HG02571 (cell line): ENCODE measurements around the gene KRT77.
"Not testable (repeated sequence)": the region's sequence is repeated elsewhere in the genome, so short reads cannot be mapped to it uniquely, and the experiment has no call there.

Experiments
- ATAC-seq: cut with Tn5 transposase; IDR thresholded peaks from one replicate; pipeline ENCODE4 v1.9.1; 2021; ENCODE audit warnings: mild to moderate bottlenecking, moderate library complexity; ENCODE audit not compliant: unreplicated experiment

Gene KRT77

DNA sequence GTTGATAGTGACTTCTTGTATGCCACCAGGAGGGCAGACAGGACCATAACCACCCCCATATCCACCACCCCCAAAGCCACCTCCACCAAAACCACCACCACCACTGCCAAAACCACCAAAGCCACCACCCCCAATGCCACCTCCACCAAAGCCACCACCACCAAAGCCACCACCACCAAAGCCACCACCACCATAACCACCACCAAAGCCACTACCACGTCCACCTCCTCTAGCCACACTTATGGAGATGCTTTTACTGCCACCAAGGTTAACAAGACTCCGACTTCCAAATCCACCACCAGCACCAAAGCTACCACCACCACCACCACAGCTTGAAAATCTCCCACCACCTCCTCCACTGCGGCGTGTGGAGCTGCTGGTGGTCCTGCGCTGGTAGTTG lies 23.4 kb downstream of the KRT77 start:
- ATAC-seq = no peak

DNA sequence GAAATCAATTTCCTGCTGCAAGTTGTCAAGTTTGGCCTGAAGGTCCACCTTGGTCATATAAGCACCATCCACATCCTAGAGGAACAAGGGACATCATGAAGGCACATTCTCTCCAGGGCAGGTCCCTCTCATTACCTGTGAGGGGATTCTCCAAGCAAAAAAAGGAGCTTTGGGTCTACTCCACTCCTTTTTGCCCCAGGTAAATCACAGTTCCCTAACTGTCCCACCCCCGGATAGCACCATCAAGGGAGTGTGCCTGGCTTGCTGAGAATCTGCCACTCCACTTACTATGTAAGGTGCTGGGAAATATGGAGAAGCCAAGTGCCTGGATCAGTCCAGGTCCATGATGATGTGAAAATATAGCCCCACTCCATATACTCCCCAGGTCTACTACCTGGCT lies 25.7 kb downstream of the KRT77 start:
- no peak for ATAC-seq

DNA sequence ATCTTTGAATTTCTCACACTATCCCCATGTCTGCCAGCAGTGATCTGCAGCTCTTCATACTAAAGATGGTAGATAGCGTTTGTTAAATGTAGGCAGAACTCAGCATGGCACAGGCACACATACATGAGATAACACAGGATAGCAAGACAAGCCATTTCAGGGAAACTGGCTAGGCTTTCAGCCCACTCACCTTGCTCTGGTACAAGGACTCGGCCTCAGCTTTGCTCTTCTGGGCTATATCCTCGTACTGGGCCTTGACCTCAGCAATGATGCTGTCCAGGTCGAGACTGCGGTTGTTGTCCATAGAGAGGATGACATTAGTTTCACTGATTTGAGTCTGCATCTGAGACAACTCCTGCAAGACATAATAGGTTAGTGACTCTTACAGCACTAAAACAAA lies 26.2 kb downstream of the KRT77 start:
- no peak for ATAC-seq

DNA sequence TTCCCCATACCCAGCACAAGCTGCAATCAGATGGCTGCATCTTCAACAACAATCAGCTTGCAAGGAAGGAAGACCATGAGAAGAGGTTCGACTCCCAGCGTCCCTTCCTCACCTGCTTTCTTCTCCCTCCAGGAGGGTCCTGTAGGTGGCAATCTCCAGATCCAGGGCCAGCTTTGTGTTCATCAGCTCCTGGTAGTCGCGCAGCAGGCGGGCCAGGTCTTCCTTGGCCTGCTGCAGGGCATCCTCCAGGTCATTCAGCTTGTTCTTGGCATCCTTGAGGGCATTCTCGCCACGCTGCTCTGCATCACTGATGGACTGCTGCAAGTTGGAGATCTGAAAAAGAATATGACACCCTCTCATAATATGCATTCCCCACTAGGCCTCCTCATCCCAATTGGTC lies 27.2 kb downstream of the KRT77 start:
- ATAC-seq = no peak

DNA sequence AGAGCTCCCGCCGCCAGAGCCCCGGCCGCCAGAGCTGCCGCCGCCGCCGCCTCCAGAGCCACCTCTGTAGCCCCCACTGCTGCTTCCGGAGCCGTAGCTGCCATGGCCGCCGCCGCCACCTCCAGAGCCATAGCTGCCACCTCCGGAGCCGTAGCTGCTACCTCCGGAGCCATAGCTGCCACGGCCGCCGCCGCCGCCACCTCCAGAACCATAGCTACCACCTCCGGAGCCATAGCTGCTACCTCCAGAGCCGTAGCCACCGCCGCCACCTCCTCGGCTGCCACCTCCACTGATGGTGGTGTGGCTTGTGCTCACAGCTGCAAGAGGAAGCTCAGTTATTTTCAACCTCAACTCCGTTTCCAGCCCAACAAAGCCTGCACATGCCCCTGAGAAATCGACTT lies 28.0 kb downstream of the KRT77 start:
- ATAC-seq = no peak

GRCh38 chr12:52674433-52674775 lies 28.9 kb downstream of the KRT77 start:
- ATAC-seq = no peak

DNA sequence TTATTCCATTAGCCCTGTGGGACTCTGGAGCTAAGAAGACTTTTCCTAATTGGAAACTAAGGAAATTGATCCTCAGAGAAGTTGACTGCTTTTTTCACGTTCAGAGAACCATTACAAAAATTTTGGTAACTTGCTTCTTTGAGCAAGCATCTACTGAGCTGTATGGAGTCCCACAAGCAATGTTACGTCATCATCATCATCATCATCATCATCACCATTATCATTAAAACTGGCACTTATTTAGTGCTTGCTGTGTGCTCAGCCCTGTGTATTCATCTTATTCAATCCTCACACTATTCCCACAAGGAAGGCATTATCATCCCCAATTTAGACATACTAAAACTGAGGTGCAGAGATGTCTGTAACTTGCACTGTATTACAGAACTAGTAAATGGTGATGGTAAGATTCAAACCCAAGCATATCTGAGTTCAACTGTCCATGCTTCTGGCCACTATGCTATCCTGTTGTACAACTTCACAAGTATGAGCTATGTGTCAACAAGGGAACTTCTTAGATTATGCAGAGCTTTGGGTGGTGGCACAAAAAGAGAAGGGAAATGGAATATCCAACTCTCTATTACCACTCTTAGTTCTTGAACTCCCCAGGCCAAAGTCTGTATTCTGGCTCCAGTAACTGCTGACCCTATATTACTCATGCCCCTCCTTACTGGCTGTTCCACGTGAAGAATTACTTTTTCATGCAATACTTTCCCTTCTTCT lies 29.5 kb downstream of the KRT77 start:
- ATAC-seq = no peak

GRCh38 chr12:52673217-52673616 lies 30.1 kb downstream of the KRT77 start:
- no peak for ATAC-seq

GRCh38 chr12:52672321-52672933 lies 30.9 kb downstream of the KRT77 start:
- no peak for ATAC-seq

GRCh38 chr12:52670961-52671360 lies 32.4 kb downstream of the KRT77 start:
- no peak for ATAC-seq

- no peak for ATAC-seq
These were observed 32.8 kb downstream of the KRT77 start for GRCh38 chr12:52670506-52670905.

- ATAC-seq = not testable (repeated sequence)
These were observed 33.4 kb downstream of the KRT77 start for GRCh38 chr12:52669941-52670340.

- ATAC-seq = no peak
These were observed 33.9 kb downstream of the KRT77 start for GRCh38 chr12:52669426-52669825.

DNA sequence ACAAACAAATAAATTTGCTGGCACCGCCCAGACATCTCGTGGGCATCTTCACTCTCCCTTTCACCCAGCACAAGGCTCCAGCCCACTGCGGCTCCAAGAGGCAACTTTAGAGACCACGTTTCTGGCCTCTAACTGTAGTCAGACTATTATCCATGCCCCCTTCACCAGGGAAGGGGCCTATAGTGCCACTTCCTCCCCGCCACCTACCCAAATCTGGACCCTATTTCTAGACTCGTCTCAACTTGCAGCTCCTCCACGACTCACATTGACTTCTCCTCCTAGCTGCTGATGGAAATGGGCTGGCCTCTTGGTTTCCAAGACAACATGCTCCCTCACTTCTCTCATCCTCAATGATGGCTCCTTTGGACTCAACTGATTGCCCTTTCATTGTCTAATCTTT lies 35.4 kb downstream of the KRT77 start:
- no peak for ATAC-seq

- ATAC-seq = no peak
These were observed 35.8 kb downstream of the KRT77 start for GRCh38 chr12:52667509-52667908.

GRCh38 chr12:52666471-52666870 lies 36.9 kb downstream of the KRT77 start:
- no peak for ATAC-seq

- no peak for ATAC-seq
These were observed 39.9 kb downstream of the KRT77 start for GRCh38 chr12:52663420-52663819.

DNA sequence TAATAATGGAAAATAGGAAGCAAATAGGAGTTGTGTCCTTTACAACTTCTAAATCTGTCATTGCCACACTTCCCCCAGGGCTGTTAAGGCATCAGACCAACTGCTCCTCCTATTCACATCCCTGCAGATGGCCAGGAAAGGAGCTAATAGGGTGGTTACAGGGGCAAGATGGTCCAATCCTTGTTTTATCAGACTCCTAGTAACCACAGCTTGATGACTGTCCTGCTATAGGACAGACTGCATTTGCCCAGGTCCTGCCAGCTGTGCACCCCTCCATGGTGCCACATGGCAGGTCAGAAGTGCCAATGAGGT lies 40.5 kb downstream of the KRT77 start:
- no peak for ATAC-seq

GRCh38 chr12:52662093-52662917 lies 41.0 kb downstream of the KRT77 start:
- ATAC-seq = no peak

- ATAC-seq = no peak
These were observed 41.7 kb downstream of the KRT77 start for GRCh38 chr12:52661668-52662067.

GRCh38 chr12:52660934-52661499 lies 42.3 kb downstream of the KRT77 start:
- no peak for ATAC-seq

DNA sequence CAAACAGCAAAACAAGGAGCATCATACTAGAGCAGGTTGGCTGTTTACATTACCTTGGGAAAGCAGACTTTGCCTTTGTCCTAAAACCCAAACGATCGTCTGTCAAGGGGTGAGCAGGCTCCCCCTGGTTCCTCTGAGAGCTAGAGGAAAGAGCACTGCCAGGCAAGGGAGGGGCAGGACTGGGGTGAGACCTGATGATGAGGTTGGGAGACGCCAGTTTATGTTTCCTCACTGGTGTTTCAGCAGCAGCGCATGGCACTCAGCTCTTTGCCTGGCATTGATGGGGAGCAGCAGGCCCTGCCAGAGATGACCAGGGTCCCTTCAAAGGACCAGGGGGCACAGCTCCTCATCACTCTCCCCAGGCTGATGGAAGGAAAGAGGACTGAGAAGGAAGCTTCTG lies 43.4 kb downstream of the KRT77 start:
- no peak for ATAC-seq
